AG20443 (cell line): Measurements from ENCODE around the gene PDIK1L.

ENCODE experiments used
- DNase-seq: peaks from one replicate; pipeline ENCODE4 v3.0.0; 2012; ENCODE audit warnings: low spot score, mixed read lengths

PDIK1L gene

DNA sequence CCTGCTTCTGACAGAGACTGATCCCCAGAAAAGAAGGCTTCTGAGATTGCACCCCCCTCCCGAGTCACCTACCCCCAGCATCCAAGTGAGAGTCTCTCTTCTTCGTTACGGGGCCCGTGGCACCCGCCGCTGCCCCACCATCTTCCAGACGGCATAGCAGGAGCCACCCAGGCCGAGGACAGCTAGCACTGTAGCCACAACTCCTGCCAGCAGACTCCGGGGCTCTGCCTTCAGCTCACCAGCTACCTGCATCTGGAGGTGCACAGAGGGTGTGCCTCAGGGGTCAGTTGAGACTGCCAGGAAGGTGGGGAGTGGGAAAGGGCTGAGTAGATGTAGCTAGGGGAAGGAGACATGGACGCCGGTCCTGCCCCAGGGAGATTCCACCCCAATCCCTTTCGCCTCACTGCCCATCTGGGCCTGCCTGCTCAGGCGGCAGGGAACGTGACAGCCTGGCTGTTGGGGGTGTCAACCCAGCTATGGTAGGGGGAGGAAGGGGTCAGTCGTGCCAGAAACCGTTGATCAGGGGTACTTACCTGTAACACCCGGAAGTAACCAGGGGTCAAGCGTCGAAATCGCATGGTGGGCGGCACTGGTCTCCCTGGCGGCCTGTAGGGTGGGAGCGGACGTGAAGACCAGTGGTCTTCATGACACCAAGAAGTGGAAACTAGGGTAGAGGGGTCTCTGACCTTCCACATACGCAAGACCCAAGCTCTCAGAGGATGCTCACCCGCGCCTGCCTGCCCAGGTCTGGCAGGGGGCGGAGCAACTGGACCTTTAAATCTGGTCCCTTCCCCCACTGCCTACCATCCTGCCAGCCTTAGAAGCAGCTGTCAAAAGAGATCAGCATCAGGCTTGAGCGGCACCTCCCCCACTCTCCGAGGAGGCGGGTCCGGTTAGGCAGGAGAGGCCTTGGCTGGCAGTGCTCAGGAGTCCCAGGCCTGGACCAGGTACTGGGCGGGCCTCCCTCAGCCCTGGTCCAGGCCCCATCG lies 59.8 kb downstream of the PDIK1L start, which contains the start of gene ZNF593OS:
ZNF593OS (minus strand) TSS at position 749 of the 989 bp plus-strand sequence; CDS start at position 578, 171 bp downstream.
- no peak for DNase-seq
